Vagina (tissue), 2 donors: ENCODE measurements around the gene PRSS21. TPM values are rescaled to one million over a fixed set of nuclear protein-coding genes. Genes with fewer than 3 reads are reported as not detected.

Source experiments
- DNase-seq, 2 donors: peaks; one replicate each; pipeline ENCODE4 v3.0.0-alpha.2; 2017; ENCODE audit errors: extremely low spot score in 2 of 2
- H3K27ac ChIP-seq: fragments of 200-600 bp; sonication (generic); one replicate; pipeline ENCODE4 v1.5.1; 2019
- H3K27me3 ChIP-seq: fragments of 200-600 bp; sonication (generic); one replicate; pipeline ENCODE4 v1.5.1; 2019
- H3K36me3 ChIP-seq, 2 donors: fragments of 200-600 bp; sonication (generic); one replicate each; pipeline ENCODE4 v1.5.1; 2017 to 2019
- H3K4me1 ChIP-seq: fragments of 200-600 bp; sonication (generic); one replicate; pipeline ENCODE4 v1.5.1; 2019
- H3K4me3 ChIP-seq, 2 donors: fragments of 200-600 bp; sonication (generic); 1 replicate in 1 of 2; 2 replicates in 1 of 2; pipeline ENCODE4 v1.5.1; 2016 to 2019
- H3K9me3 ChIP-seq: fragments of 200-600 bp; sonication (generic); one replicate; pipeline ENCODE4 v1.5.1; 2019
- POLR2A ChIP-seq, 2 donors: fragments of 450-650 bp; IDR thresholded peaks; one replicate each; pipeline ENCODE4 v1.6.1; 2017; ENCODE audit warnings: antibody characterized with exemption in 2 of 2, mild to moderate bottlenecking in 2 of 2, moderate library complexity in 2 of 2
- POLR2AphosphoS5 ChIP-seq, 2 donors: sonication (generic); formaldehyde crosslinking; IDR thresholded peaks; one replicate each; pipeline ENCODE4 v1.9.0; 2017; ENCODE audit warnings: antibody characterized with exemption in 2 of 2, mild to moderate bottlenecking in 2 of 2, low read depth in 1 of 2; ENCODE audit not compliant: insufficient read depth in 1 of 2
- intact Hi-C: fragments of 100-400 bp; cut with DNase I; formaldehyde crosslinking; loops from one replicate; pipeline ENCODE4 v1.15.1; 2023
- total RNA-seq: library from RNA; depleted of rRNA; stranded (reverse); fragments of >200 nt; gene quantifications from one replicate; pipeline ENCODE4 v1.2.3, GENCODE V29; 2016
- TF ChIP-seq, protein P1 (sequence below), 3 experiments: fragments of 450-650 bp in 2 of 3; fragments of 200-600 bp in 1 of 3; sonication (generic) in 1 of 3; IDR thresholded peaks; one replicate each; pipeline ENCODE4 v1.5.1; 2017 to 2019; ENCODE audit warnings: antibody characterized with exemption in 3 of 3, mild to moderate bottlenecking in 2 of 3, moderate library complexity in 2 of 3

PRSS21 gene
- total RNA-seq, 1 donor from 2014 or later = not detected

DNA sequence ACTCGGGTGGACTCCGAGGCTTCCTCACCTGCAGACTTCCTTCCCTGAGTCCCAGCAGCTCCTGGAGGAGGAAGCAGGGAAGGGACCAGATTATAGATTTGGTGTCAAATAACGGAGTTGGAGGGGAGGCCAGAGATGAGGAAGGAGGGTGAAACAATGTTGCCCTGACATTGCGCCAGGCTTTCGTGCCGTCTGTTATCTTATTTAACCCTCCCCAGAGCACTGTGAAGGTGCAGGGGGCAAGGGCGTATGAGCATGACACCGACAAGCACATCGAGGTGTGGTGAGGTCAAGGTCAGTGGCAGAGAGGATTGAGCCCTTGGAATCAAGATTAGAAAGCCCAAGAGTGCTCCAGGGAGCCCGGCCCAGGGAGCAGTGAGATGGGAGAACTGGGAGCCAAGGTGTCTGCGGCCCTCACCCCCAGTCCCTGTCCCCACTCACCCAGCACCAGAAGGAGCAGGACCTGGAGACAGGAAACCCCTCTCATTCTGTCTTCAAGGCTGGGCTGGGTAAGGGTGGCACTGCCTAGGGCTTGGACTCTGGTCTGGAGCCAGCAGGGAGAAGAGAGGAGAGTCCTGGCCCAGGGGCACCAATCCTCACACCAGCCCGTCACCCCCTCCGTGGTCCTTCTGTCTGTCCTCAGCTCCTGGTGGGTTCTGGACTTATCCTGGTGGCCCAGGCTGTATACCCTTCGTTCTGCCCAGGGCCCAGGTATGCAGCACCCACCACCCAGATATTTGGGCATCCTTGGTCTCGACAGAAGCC is 30.8 kb upstream of the PRSS21 start:
- Histone ChIP-seq H3K4me1 (peaks cover 11% of the 10 kb centered on the region), H3K27ac (no peak overlapping the region), H3K27me3 (no peaks in the 10 kb centered on the region), H3K36me3 (no peaks in the 10 kb centered on the region), H3K9me3 (no peaks in the 10 kb centered on the region), H3K4me3 (no peak overlapping the region)
- DNase-seq = no peak
- TF ChIP-seq POLR2AphosphoS5 (IDR thresholded peaks at IDR 0.05; ENCODE audit: insufficient read depth in 1 of 2, low read depth in 1 of 2) (no peak), POLR2A (IDR thresholded peaks at IDR 0.05) (no peak)
- TF ChIP-seq, protein P1, sequence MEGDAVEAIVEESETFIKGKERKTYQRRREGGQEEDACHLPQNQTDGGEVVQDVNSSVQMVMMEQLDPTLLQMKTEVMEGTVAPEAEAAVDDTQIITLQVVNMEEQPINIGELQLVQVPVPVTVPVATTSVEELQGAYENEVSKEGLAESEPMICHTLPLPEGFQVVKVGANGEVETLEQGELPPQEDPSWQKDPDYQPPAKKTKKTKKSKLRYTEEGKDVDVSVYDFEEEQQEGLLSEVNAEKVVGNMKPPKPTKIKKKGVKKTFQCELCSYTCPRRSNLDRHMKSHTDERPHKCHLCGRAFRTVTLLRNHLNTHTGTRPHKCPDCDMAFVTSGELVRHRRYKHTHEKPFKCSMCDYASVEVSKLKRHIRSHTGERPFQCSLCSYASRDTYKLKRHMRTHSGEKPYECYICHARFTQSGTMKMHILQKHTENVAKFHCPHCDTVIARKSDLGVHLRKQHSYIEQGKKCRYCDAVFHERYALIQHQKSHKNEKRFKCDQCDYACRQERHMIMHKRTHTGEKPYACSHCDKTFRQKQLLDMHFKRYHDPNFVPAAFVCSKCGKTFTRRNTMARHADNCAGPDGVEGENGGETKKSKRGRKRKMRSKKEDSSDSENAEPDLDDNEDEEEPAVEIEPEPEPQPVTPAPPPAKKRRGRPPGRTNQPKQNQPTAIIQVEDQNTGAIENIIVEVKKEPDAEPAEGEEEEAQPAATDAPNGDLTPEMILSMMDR (IDR thresholded peaks at IDR 0.05) = no peak
- intact Hi-C loops = no loop called here

DNA sequence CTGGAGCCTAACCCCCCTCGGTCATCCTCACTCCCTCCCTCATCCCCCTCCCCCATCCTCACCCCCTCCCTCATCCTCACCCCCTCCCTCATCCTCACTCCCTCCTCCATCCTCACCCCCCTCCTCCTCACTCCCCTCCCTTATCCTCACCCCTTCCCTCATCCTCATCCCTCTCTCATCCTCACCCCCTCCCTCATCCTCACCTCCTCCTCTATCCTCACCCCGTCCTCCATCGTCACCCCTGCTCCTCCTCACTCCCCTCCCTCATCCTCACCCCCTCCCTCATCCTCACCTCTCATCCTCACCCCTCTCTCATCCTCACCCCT is 30.2 kb upstream of the PRSS21 start:
- no peak for DNase-seq
- TF ChIP-seq, protein P1 (IDR thresholded peaks at IDR 0.05) = no peak
- intact Hi-C loops = no loop called here

DNA sequence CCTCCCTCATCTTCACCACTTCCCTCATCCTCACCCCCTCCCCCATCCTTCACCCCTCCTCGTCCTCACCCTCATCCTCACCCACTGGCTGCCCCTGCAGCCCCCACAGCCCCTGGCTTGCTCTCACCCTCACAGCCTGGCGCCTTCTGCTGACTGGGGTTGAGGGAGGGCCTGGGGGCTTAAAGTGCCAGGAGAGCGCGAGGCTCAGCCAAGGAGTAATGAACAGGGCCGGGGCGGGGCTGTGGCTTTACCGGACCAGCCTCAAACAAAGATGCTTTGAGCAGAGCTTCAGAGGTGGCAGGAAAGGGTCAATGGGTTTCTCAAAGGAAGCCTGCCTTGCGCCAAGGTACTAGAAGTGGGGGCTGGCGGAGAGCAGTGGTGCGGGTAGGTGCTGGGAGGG is 29.6 kb upstream of the PRSS21 start, which contains the start of gene PRSS33:
PRSS33 (minus strand) TSS at position 155 of the 400 bp plus-strand sequence. CDS start 1,013 bp downstream, outside the sequence.
- no peaks in the 10 kb centered on the region for H3K27me3 ChIP-seq
- intact Hi-C loops = no loop called here
- DNase-seq = no peak

More for the DNA sequence above, 30.2 kb upstream of the PRSS21 start:
- no peak overlapping the region for H3K4me3 ChIP-seq
- H3K36me3 ChIP-seq = no peaks in the 10 kb centered on the region
- H3K4me1 ChIP-seq = peaks cover 11% of the 10 kb centered on the region
- H3K9me3 ChIP-seq = no peaks in the 10 kb centered on the region
- no peaks in the 10 kb centered on the region for H3K27me3 ChIP-seq
- no peak overlapping the region for H3K27ac ChIP-seq

DNA sequence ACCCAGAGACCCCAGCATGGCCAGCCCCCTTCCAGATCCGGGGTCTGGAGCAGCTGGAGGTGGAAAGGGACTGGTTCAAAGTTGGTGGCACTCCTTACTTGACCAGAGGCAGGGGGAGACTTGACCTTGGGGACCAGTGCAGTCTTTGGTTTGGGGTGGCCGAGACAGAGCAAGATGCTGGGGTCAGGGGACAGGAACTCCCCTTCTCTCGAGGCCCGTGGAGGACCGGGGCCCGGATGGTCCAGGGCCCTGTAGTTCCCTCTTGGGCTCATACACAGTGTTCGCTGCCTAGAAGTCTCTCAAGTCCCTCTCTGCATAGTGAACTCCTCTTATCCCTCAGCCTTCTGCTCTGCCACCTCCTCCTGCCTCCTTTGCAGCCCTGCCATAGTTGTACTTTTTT is 29.1 kb upstream of the PRSS21 start:
- Histone ChIP-seq H3K27ac (no peak overlapping the region), H3K27me3 (no peaks in the 10 kb centered on the region), H3K9me3 (no peaks in the 10 kb centered on the region), H3K4me1 (peaks cover 11% of the 10 kb centered on the region), H3K4me3 (no peak overlapping the region), H3K36me3 (no peaks in the 10 kb centered on the region)
- TF ChIP-seq POLR2A (IDR thresholded peaks at IDR 0.05) (no peak), POLR2AphosphoS5 (IDR thresholded peaks at IDR 0.05; ENCODE audit: insufficient read depth in 1 of 2, low read depth in 1 of 2) (no peak)
- TF ChIP-seq, protein P1 (IDR thresholded peaks at IDR 0.05) = no peak
- intact Hi-C loops = no loop called here
- no peak for DNase-seq

More for the DNA sequence above, 29.6 kb upstream of the PRSS21 start, which contains the start of gene PRSS33:
- no peaks in the 10 kb centered on the region for H3K9me3 ChIP-seq
- no peak within 1 kb of the TSS for H3K27ac ChIP-seq
- no peak within 1 kb of the TSS for H3K4me3 ChIP-seq
- no peaks in the 10 kb centered on the region for H3K36me3 ChIP-seq
- TF ChIP-seq POLR2A (IDR thresholded peaks at IDR 0.05) (no peak), POLR2AphosphoS5 (IDR thresholded peaks at IDR 0.05; ENCODE audit: insufficient read depth in 1 of 2, low read depth in 1 of 2) (no peak)
- TF ChIP-seq, protein P1 (IDR thresholded peaks at IDR 0.05) = no peak
- H3K4me1 ChIP-seq = peaks cover 11% of the 10 kb centered on the region

DNA sequence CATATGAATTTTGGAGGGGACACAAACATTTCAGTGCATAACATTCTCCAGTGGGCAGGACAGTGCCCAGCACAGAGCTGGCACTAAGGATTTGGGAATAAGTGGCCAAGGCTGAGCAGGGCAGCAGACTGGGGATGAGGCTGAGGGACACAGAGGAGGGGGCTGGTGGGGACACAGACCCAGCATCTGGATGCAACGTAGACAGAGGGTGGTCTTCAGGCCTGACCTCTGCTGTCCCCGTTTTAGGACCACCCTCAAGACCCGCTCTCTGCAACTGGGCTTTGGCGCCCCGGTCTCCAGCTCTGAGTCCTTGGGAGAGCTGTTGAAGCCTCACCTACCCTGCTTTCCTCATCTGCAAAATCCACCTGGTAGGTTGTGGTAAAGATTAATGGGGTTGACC is 26.4 kb upstream of the PRSS21 start:
- intact Hi-C loops = no loop called here
- peaks cover 3% of the 10 kb centered on the region for H3K4me1 ChIP-seq
- DNase-seq = no peak
- H3K27ac ChIP-seq = no peak overlapping the region
- H3K9me3 ChIP-seq = no peaks in the 10 kb centered on the region
- TF ChIP-seq POLR2AphosphoS5 (IDR thresholded peaks at IDR 0.05; ENCODE audit: insufficient read depth in 1 of 2, low read depth in 1 of 2) = no peak
- TF ChIP-seq POLR2A (IDR thresholded peaks at IDR 0.05) = no peak
- TF ChIP-seq, protein P1 (IDR thresholded peaks at IDR 0.05) = no peak
- H3K36me3 ChIP-seq = no peaks in the 10 kb centered on the region
- H3K4me3 ChIP-seq = no peak overlapping the region
- no peaks in the 10 kb centered on the region for H3K27me3 ChIP-seq
